AG04450 (cell line): ENCODE data around the gene KLRG1. TPM values are rescaled to one million over a fixed set of nuclear protein-coding genes. Genes with fewer than 3 reads are reported as not detected.

Source experiments
- CTCF ChIA-PET: fragments of 300-600, 350-600 bp; formaldehyde crosslinking; extraction: SDS; loops from one replicate; lab custom pipeline; 2022; ENCODE audit warnings: antibody characterized with exemption, inconsistent platforms; lab: Charles Lee
- POLR2A ChIA-PET: fragments of 350-600 bp; formaldehyde crosslinking; extraction: SDS; loops from one replicate; lab custom pipeline; 2021; ENCODE audit warnings: antibody characterized with exemption, inconsistent platforms; lab: Yijun Ruan, JAX
- DNase-seq: peaks from one replicate; pipeline ENCODE4 v3.0.0-alpha.2; 2011; ENCODE audit warnings: low read depth, low spot score
- H3K27ac ChIP-seq: one replicate; pipeline ENCODE4 v1.5.1; 2012; ENCODE audit warnings: low read depth, low read length, control low read depth
- H3K27me3 ChIP-seq: one replicate; pipeline ENCODE4 v1.6.0; 2012; ENCODE audit warnings: low read length; ENCODE audit not compliant: control insufficient read depth, insufficient read depth
- H3K4me3 ChIP-seq: 2 replicates; pipeline ENCODE4 v1.5.1; 2011; ENCODE audit warnings: mild to moderate bottlenecking, low read depth, low read length, control low read depth
- H3K9me3 ChIP-seq: 2 replicates; pipeline ENCODE4 v1.5.1; 2012; ENCODE audit warnings: low read length; ENCODE audit not compliant: control insufficient read depth, insufficient read depth
- polyA plus RNA-seq: library from polyadenylated mRNA; depleted of rRNA; stranded (reverse); fragments of >200 nt; gene quantifications from 2 replicates; pipeline ENCODE4 v1.2.3, GENCODE V29; 2011
- TF ChIP-seq, protein P1 (sequence below): IDR thresholded peaks from 2 replicates; pipeline ENCODE4 v1.5.1; 2011; ENCODE audit warnings: low read depth, low read length, control low read depth, inconsistent platforms

KLRG1 gene
- polyA plus RNA-seq, 1 experiment = 1.7 TPM

GRCh38 chr12:8996682-8997405 lies 7.5 kb downstream of the KLRG1 start:
- Histone ChIP-seq H3K27me3 (no peaks in the 10 kb centered on the region), H3K4me3 (no peak overlapping the region), H3K27ac (no peak overlapping the region), H3K9me3 (no peaks in the 10 kb centered on the region)
- TF ChIP-seq, protein P1, sequence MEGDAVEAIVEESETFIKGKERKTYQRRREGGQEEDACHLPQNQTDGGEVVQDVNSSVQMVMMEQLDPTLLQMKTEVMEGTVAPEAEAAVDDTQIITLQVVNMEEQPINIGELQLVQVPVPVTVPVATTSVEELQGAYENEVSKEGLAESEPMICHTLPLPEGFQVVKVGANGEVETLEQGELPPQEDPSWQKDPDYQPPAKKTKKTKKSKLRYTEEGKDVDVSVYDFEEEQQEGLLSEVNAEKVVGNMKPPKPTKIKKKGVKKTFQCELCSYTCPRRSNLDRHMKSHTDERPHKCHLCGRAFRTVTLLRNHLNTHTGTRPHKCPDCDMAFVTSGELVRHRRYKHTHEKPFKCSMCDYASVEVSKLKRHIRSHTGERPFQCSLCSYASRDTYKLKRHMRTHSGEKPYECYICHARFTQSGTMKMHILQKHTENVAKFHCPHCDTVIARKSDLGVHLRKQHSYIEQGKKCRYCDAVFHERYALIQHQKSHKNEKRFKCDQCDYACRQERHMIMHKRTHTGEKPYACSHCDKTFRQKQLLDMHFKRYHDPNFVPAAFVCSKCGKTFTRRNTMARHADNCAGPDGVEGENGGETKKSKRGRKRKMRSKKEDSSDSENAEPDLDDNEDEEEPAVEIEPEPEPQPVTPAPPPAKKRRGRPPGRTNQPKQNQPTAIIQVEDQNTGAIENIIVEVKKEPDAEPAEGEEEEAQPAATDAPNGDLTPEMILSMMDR = no peak
- DNase-seq = no peak
- POLR2A ChIA-PET = no interaction called here
- CTCF ChIA-PET = no interaction called here

- Histone ChIP-seq H3K27ac (no peak overlapping the region), H3K4me3 (no peak overlapping the region), H3K9me3 (no peaks in the 10 kb centered on the region), H3K27me3 (no peaks in the 10 kb centered on the region)
- CTCF ChIA-PET = no interaction called here
- DNase-seq = no peak
- POLR2A ChIA-PET = no interaction called here
- TF ChIP-seq, protein P1 = no peak
Measured at GRCh38 chr12:9001233-9001632, 11.9 kb downstream of the KLRG1 start.

- TF ChIP-seq, protein P1 = no peak
- no peak overlapping the region for H3K4me3 ChIP-seq
- H3K9me3 ChIP-seq = no peaks in the 10 kb centered on the region
- DNase-seq = no peak
- H3K27ac ChIP-seq = no peak overlapping the region
- CTCF ChIA-PET = no interaction called here
- H3K27me3 ChIP-seq = no peaks in the 10 kb centered on the region
- POLR2A ChIA-PET = no interaction called here
Measured at GRCh38 chr12:9002335-9002734, 13.0 kb downstream of the KLRG1 start.

GRCh38 chr12:9022592-9022991 lies 33.2 kb downstream of the KLRG1 start:
- Histone ChIP-seq H3K27me3 (no peaks in the 10 kb centered on the region), H3K4me3 (no peak overlapping the region), H3K27ac (no peak overlapping the region), H3K9me3 (no peaks in the 10 kb centered on the region)
- POLR2A ChIA-PET = no interaction called here
- TF ChIP-seq, protein P1 = no peak
- CTCF ChIA-PET = interaction anchor here (1.2 kb wide), 1 partner anchor 73 kb away, joined by 3 read pairs; the partner anchor contains the start of gene M6PR
- no peak for DNase-seq

GRCh38 chr12:9024512-9024911 lies 35.2 kb downstream of the KLRG1 start:
- ChIA-PET POLR2A (no interaction called here), CTCF (no interaction called here)
- Histone ChIP-seq H3K4me3 (no peak overlapping the region), H3K9me3 (no peaks in the 10 kb centered on the region), H3K27ac (no peak overlapping the region), H3K27me3 (no peaks in the 10 kb centered on the region)
- no peak for DNase-seq
- TF ChIP-seq, protein P1 = no peak
